Neural cell (in vitro differentiated cells): ENCODE results near the gene BCAS4. TPM values are rescaled to one million over a fixed set of nuclear protein-coding genes. Genes with fewer than 3 reads are reported as not detected.

Experiments used
- H2AFZ ChIP-seq: fragments of 200-600, 300-800 bp; sonication (generic), shearing (Covaris generic); 2 replicates; pipeline ENCODE4 v1.6.0; 2014; ENCODE audit warnings: low read depth, mild to moderate bottlenecking, antibody characterized with exemption, low read length, moderate library complexity
- H3F3A ChIP-seq: fragments of 200-600 bp; shearing (Covaris generic); 2 replicates; pipeline ENCODE4 v1.6.1; 2016; ENCODE audit warnings: mild to moderate bottlenecking, moderate library complexity, mixed read lengths, antibody characterized with exemption, low read length; ENCODE audit not compliant: insufficient read depth, poor library complexity, severe bottlenecking
- H3K27ac ChIP-seq: fragments of 200-600, 300-800 bp; sonication (generic), shearing (Covaris generic); 2 replicates; pipeline ENCODE4 v1.5.1; 2014; ENCODE audit warnings: mild to moderate bottlenecking, low read length, moderate library complexity
- H3K27me3 ChIP-seq: fragments of 300-800, 200-600 bp; sonication (generic), shearing (Covaris generic); 2 replicates; pipeline ENCODE4 v1.6.0; 2014; ENCODE audit warnings: mild to moderate bottlenecking, low read depth, low read length, moderate library complexity; ENCODE audit not compliant: insufficient read depth
- H3K36me3 ChIP-seq: fragments of 300-800, 200-600 bp; sonication (generic), shearing (Covaris generic); 2 replicates; pipeline ENCODE4 v1.5.1; 2014; ENCODE audit warnings: mild to moderate bottlenecking, antibody characterized with exemption, low read length, moderate library complexity; ENCODE audit not compliant: insufficient read depth
- H3K4me2 ChIP-seq: fragments of 300-800, 200-600 bp; sonication (generic), shearing (Covaris generic); 2 replicates; pipeline ENCODE4 v1.6.0; 2014; ENCODE audit warnings: mild to moderate bottlenecking, low read length
- H3K4me3 ChIP-seq: fragments of 300-800, 200-600 bp; sonication (generic), shearing (Covaris generic); 2 replicates; pipeline ENCODE4 v1.5.1; 2014; ENCODE audit warnings: mild to moderate bottlenecking, low read length, moderate library complexity
- H3K79me2 ChIP-seq: fragments of 200-600 bp; shearing (Covaris generic); replicated peaks from 2 replicates; pipeline ENCODE4 v1.6.0; 2014; ENCODE audit warnings: mild to moderate bottlenecking, low read length, moderate library complexity; ENCODE audit not compliant: insufficient read depth
- H3K9ac ChIP-seq: fragments of 300-800, 200-600 bp; sonication (generic), shearing (Covaris generic); 2 replicates; pipeline ENCODE4 v1.6.1; 2016; ENCODE audit warnings: mild to moderate bottlenecking, low read length, mixed read lengths
- H3K9me2 ChIP-seq: fragments of 200-600 bp; shearing (Covaris generic); 2 replicates; pipeline ENCODE4 v1.6.1; 2016; ENCODE audit warnings: mild to moderate bottlenecking, low read length, mixed read lengths; ENCODE audit not compliant: insufficient read depth
- H3K9me3 ChIP-seq: fragments of 200-600, 300-800 bp; sonication (generic), shearing (Covaris generic); 2 replicates; pipeline ENCODE4 v1.6.1; 2016; ENCODE audit warnings: mild to moderate bottlenecking, mixed run types, low read length, moderate library complexity, mixed read lengths
- H4K20me1 ChIP-seq: fragments of 200-600 bp; shearing (Covaris generic); 2 replicates; pipeline ENCODE4 v1.6.1; 2016; ENCODE audit warnings: mild to moderate bottlenecking, mixed run types; ENCODE audit not compliant: insufficient read depth
- CTCF ChIP-seq: fragments of 450-650 bp; IDR thresholded peaks from 2 replicates; pipeline ENCODE4 v1.5.1; 2014; ENCODE audit warnings: antibody characterized with exemption, mild to moderate bottlenecking, moderate library complexity; ENCODE audit not compliant: poor library complexity, severe bottlenecking
- EP300 ChIP-seq: fragments of 450-650 bp; conservative IDR thresholded peaks from 2 replicates; pipeline ENCODE4 v1.6.1; 2014; ENCODE audit warnings: antibody characterized with exemption, mild to moderate bottlenecking, moderate library complexity; ENCODE audit not compliant: poor library complexity, severe bottlenecking
- EZH2 ChIP-seq: fragments of 200-600, 300-800 bp; shearing (Covaris generic), sonication (generic); IDR thresholded peaks from 2 replicates; pipeline ENCODE4 v1.6.1; 2014; ENCODE audit warnings: antibody characterized with exemption, low read length, borderline replicate concordance, mild to moderate bottlenecking; ENCODE audit not compliant: insufficient read depth, poor library complexity, severe bottlenecking
- MXI1 ChIP-seq: fragments of 450-650 bp; conservative IDR thresholded peaks from 2 replicates; pipeline ENCODE4 v1.6.1; 2014; ENCODE audit warnings: antibody characterized with exemption, mild to moderate bottlenecking; ENCODE audit not compliant: poor library complexity, severe bottlenecking
- POLR2AphosphoS5 ChIP-seq: IDR thresholded peaks from 2 replicates; pipeline ENCODE4 v1.6.1; 2012
- RAD21 ChIP-seq: fragments of 450-650 bp; conservative IDR thresholded peaks from 2 replicates; pipeline ENCODE4 v1.6.1; 2014; ENCODE audit warnings: antibody characterized with exemption, mild to moderate bottlenecking, moderate library complexity
- REST ChIP-seq: IDR thresholded peaks from 2 replicates; pipeline ENCODE4 v1.6.1; 2012; ENCODE audit warnings: borderline replicate concordance
- SMC3 ChIP-seq: fragments of 450-650 bp; conservative IDR thresholded peaks from 2 replicates; pipeline ENCODE4 v1.6.1; 2014; ENCODE audit warnings: antibody characterized with exemption, mild to moderate bottlenecking, moderate library complexity; ENCODE audit not compliant: poor library complexity
- TAF1 ChIP-seq: IDR thresholded peaks from 2 replicates; pipeline ENCODE4 v1.6.1; 2012; ENCODE audit warnings: low read depth
- polyA plus RNA-seq: library from polyadenylated mRNA; depleted of rRNA; stranded (reverse); fragments of >200 nt; gene quantifications from 2 replicates; pipeline ENCODE4 v1.2.3, GENCODE V29; 2014

The BCAS4 gene
- polyA plus RNA-seq, 1 donor from 2014 or later = 24.6 TPM

GRCh38 chr20:50867805-50868204 is 72.9 kb downstream of the BCAS4 start:
- H3K4me3 ChIP-seq = no peak overlapping the region
- no peak overlapping the region for H3K9ac ChIP-seq
- no peaks in the 10 kb centered on the region for H3K9me3 ChIP-seq
- no peaks in the 10 kb centered on the region for H3K27me3 ChIP-seq
- H3K36me3 ChIP-seq = no peaks in the 10 kb centered on the region
- no peak overlapping the region for H3K4me2 ChIP-seq
- TF ChIP-seq MXI1 = no peak
- no peak for TF ChIP-seq SMC3
- TF ChIP-seq EZH2 = no peak
- no peak for TF ChIP-seq REST
- TF ChIP-seq POLR2AphosphoS5 = no peak
- no peak for TF ChIP-seq TAF1
- no peak for TF ChIP-seq RAD21
- no peak for TF ChIP-seq EP300
- TF ChIP-seq CTCF = no peak
- no peaks in the 10 kb centered on the region for H4K20me1 ChIP-seq
- no peaks in the 10 kb centered on the region for H3K9me2 ChIP-seq
- H3F3A ChIP-seq = no peaks in the 10 kb centered on the region
- H3K79me2 ChIP-seq = no peaks in the 10 kb centered on the region
- no peak overlapping the region for H3K27ac ChIP-seq
- H2AFZ ChIP-seq = no peak overlapping the region

GRCh38 chr20:50868509-50869495 is 73.9 kb downstream of the BCAS4 start:
- H3K27ac ChIP-seq = no peak overlapping the region
- H3K4me2 ChIP-seq = no peak overlapping the region
- TF ChIP-seq EZH2 = no peak
- no peak for TF ChIP-seq CTCF
- no peak for TF ChIP-seq POLR2AphosphoS5
- TF ChIP-seq EP300 = no peak
- TF ChIP-seq REST = no peak
- TF ChIP-seq MXI1 = no peak
- no peak for TF ChIP-seq TAF1
- no peak for TF ChIP-seq SMC3
- TF ChIP-seq RAD21 = no peak
- H3K27me3 ChIP-seq = no peaks in the 10 kb centered on the region
- no peaks in the 10 kb centered on the region for H3K36me3 ChIP-seq
- no peaks in the 10 kb centered on the region for H3K9me3 ChIP-seq
- H3F3A ChIP-seq = no peaks in the 10 kb centered on the region
- H4K20me1 ChIP-seq = no peaks in the 10 kb centered on the region
- no peaks in the 10 kb centered on the region for H3K79me2 ChIP-seq
- H3K9me2 ChIP-seq = no peaks in the 10 kb centered on the region
- H3K9ac ChIP-seq = no peak overlapping the region
- no peak overlapping the region for H2AFZ ChIP-seq
- no peak overlapping the region for H3K4me3 ChIP-seq
